Activated naive CD8-positive, alpha-beta T cell treated with anti-CD3 and anti-CD28 coated beads for 36 hours (primary cell): ENCODE data around the gene FAM83F. TPM values are rescaled to one million over a fixed set of nuclear protein-coding genes. Genes with fewer than 3 reads are reported as not detected.

Experiments
- DNase-seq: peaks from one replicate; pipeline ENCODE4 v3.0.0; 2021
- H3K27ac Mint-ChIP-seq: one replicate; pipeline ENCODE4 v1.8.0; 2022; ENCODE audit warnings: mild to moderate bottlenecking, moderate library complexity, mixed read lengths
- H3K27me3 Mint-ChIP-seq: one replicate; pipeline ENCODE4 v1.8.0; 2022; ENCODE audit warnings: mild to moderate bottlenecking, mixed read lengths
- H3K36me3 Mint-ChIP-seq: one replicate; pipeline ENCODE4 v1.8.0; 2021; ENCODE audit warnings: mild to moderate bottlenecking, mixed read lengths
- H3K4me1 Mint-ChIP-seq: one replicate; pipeline ENCODE4 v1.8.0; 2021; ENCODE audit warnings: mixed read lengths
- H3K4me3 Mint-ChIP-seq: one replicate; pipeline ENCODE4 v1.8.0; 2022; ENCODE audit warnings: mild to moderate bottlenecking, moderate library complexity, mixed read lengths
- H3K9me3 Mint-ChIP-seq: one replicate; pipeline ENCODE4 v1.8.0; 2022; ENCODE audit warnings: mixed read lengths
- total RNA-seq, 2 experiments: library from RNA; stranded (reverse); gene quantifications; one replicate each; pipeline ENCODE4 v1.2.3, GENCODE V29; 2021

Gene FAM83F
- total RNA-seq, 2 experiments from 2014 or later, result 3.4 to 3.6 TPM

- Mint-ChIP-seq H3K4me3 (no peak overlapping the region), H3K4me1 (peaks cover 12% of the 10 kb centered on the region), H3K27me3 (no peaks in the 10 kb centered on the region), H3K36me3 (no peaks in the 10 kb centered on the region), H3K27ac (no peak overlapping the region), H3K9me3 (no peaks in the 10 kb centered on the region)
- no peak for DNase-seq
These were observed 32.7 kb downstream of the FAM83F start for GRCh38 chr22:40027191-40028097.

GRCh38 chr22:40028098-40028425 is 33.3 kb downstream of the FAM83F start:
- Mint-ChIP-seq H3K27me3 (no peaks in the 10 kb centered on the region), H3K27ac (no peak overlapping the region), H3K4me3 (no peak overlapping the region), H3K36me3 (no peaks in the 10 kb centered on the region), H3K4me1 (peaks cover 9% of the 10 kb centered on the region), H3K9me3 (no peaks in the 10 kb centered on the region)
- no peak for DNase-seq

GRCh38 chr22:40029189-40029890 is 34.6 kb downstream of the FAM83F start:
- H3K27ac Mint-ChIP-seq, result no peak overlapping the region
- no peaks in the 10 kb centered on the region for H3K9me3 Mint-ChIP-seq
- H3K36me3 Mint-ChIP-seq, result no peaks in the 10 kb centered on the region
- no peak for DNase-seq
- no peaks in the 10 kb centered on the region for H3K27me3 Mint-ChIP-seq
- H3K4me3 Mint-ChIP-seq, result no peak overlapping the region
- peaks cover 9% of the 10 kb centered on the region for H3K4me1 Mint-ChIP-seq

- Mint-ChIP-seq H3K36me3 (no peaks in the 10 kb centered on the region), H3K4me1 (peaks cover 4% of the 10 kb centered on the region), H3K9me3 (no peaks in the 10 kb centered on the region), H3K27me3 (no peaks in the 10 kb centered on the region), H3K4me3 (no peak overlapping the region), H3K27ac (no peak overlapping the region)
- DNase-seq, result no peak
These were observed 35.4 kb downstream of the FAM83F start for GRCh38 chr22:40030026-40030757.

- no peak for DNase-seq
- Mint-ChIP-seq H3K4me3 (no peak overlapping the region), H3K27ac (no peak overlapping the region)
These were observed 36.0 kb downstream of the FAM83F start for GRCh38 chr22:40030758-40031095.

GRCh38 chr22:40031766-40032470 is 37.2 kb downstream of the FAM83F start:
- H3K36me3 Mint-ChIP-seq, result no peaks in the 10 kb centered on the region
- no peak for DNase-seq
- H3K4me3 Mint-ChIP-seq, result no peak overlapping the region
- H3K4me1 Mint-ChIP-seq, result peaks cover 4% of the 10 kb centered on the region
- no peak overlapping the region for H3K27ac Mint-ChIP-seq
- no peaks in the 10 kb centered on the region for H3K27me3 Mint-ChIP-seq
- no peaks in the 10 kb centered on the region for H3K9me3 Mint-ChIP-seq

More at GRCh38 chr22:40030758-40031095, 36.0 kb downstream of the FAM83F start:
- peaks cover 4% of the 10 kb centered on the region for H3K4me1 Mint-ChIP-seq
- H3K9me3 Mint-ChIP-seq, result no peaks in the 10 kb centered on the region
- H3K27me3 Mint-ChIP-seq, result no peaks in the 10 kb centered on the region
- H3K36me3 Mint-ChIP-seq, result no peaks in the 10 kb centered on the region

GRCh38 chr22:40033586-40034380 is 39.0 kb downstream of the FAM83F start:
- peaks cover 7% of the 10 kb centered on the region for H3K27me3 Mint-ChIP-seq
- no peaks in the 10 kb centered on the region for H3K36me3 Mint-ChIP-seq
- DNase-seq, result no peak
- H3K9me3 Mint-ChIP-seq, result no peaks in the 10 kb centered on the region
- peaks cover 6% of the 10 kb centered on the region for H3K4me1 Mint-ChIP-seq
- no peak overlapping the region for H3K4me3 Mint-ChIP-seq
- no peak overlapping the region for H3K27ac Mint-ChIP-seq

- Mint-ChIP-seq H3K36me3 (no peaks in the 10 kb centered on the region), H3K9me3 (no peaks in the 10 kb centered on the region), H3K4me1 (peaks cover 6% of the 10 kb centered on the region), H3K27me3 (peaks cover 11% of the 10 kb centered on the region), H3K4me3 (no peak overlapping the region), H3K27ac (no peak overlapping the region)
- DNase-seq, result no peak
These were observed 40.6 kb downstream of the FAM83F start for GRCh38 chr22:40035351-40035750.

GRCh38 chr22:40036126-40036525 is 41.4 kb downstream of the FAM83F start:
- DNase-seq, result no peak
- Mint-ChIP-seq H3K36me3 (no peaks in the 10 kb centered on the region), H3K27me3 (peaks cover 11% of the 10 kb centered on the region), H3K27ac (no peak overlapping the region), H3K4me3 (no peak overlapping the region), H3K4me1 (peaks cover 2% of the 10 kb centered on the region), H3K9me3 (no peaks in the 10 kb centered on the region)

GRCh38 chr22:40036591-40037225 is 42.0 kb downstream of the FAM83F start:
- no peak overlapping the region for H3K27ac Mint-ChIP-seq
- H3K4me3 Mint-ChIP-seq, result no peak overlapping the region
- no peaks in the 10 kb centered on the region for H3K9me3 Mint-ChIP-seq
- H3K36me3 Mint-ChIP-seq, result no peaks in the 10 kb centered on the region
- peaks cover 2% of the 10 kb centered on the region for H3K4me1 Mint-ChIP-seq
- peaks cover 11% of the 10 kb centered on the region for H3K27me3 Mint-ChIP-seq
- peak; percentile 54 for DNase-seq

GRCh38 chr22:40037320-40037719 is 42.6 kb downstream of the FAM83F start:
- Mint-ChIP-seq H3K4me3 (no peak overlapping the region), H3K27me3 (peaks cover 11% of the 10 kb centered on the region), H3K27ac (no peak overlapping the region), H3K4me1 (peaks cover 2% of the 10 kb centered on the region), H3K9me3 (no peaks in the 10 kb centered on the region), H3K36me3 (no peaks in the 10 kb centered on the region)
- DNase-seq, result no peak

GRCh38 chr22:40039482-40040115 is 44.8 kb downstream of the FAM83F start:
- H3K36me3 Mint-ChIP-seq, result no peaks in the 10 kb centered on the region
- no peak for DNase-seq
- no peak overlapping the region for H3K27ac Mint-ChIP-seq
- H3K27me3 Mint-ChIP-seq, result peaks cover 14% of the 10 kb centered on the region
- peaks cover 6% of the 10 kb centered on the region for H3K4me1 Mint-ChIP-seq
- no peaks in the 10 kb centered on the region for H3K9me3 Mint-ChIP-seq
- H3K4me3 Mint-ChIP-seq, result no peak overlapping the region

- Mint-ChIP-seq H3K9me3 (no peaks in the 10 kb centered on the region), H3K27ac (no peak overlapping the region), H3K4me1 (peaks cover 6% of the 10 kb centered on the region), H3K36me3 (no peaks in the 10 kb centered on the region), H3K4me3 (no peak overlapping the region), H3K27me3 (peaks cover 16% of the 10 kb centered on the region)
- DNase-seq, result no peak
These were observed 46.2 kb downstream of the FAM83F start for GRCh38 chr22:40040927-40041326.
